ENCODE results near the gene SERPINB11. TPM values are rescaled to one million over a fixed set of nuclear protein-coding genes. Genes with fewer than 3 reads are reported as not detected.

SERPINB11 gene
- total and polyA plus RNA-seq, 4 donors: not detected

- Histone ChIP-seq H3K9me3 (ENCODE audit: control insufficient read depth, low read length) (no peaks in the 10 kb centered on the region), H3K27ac (ENCODE audit: low read depth in 1 of 2, low read length in 2 of 2) (no peak overlapping the region), H3K4me3 (ENCODE audit: low read length in 2 of 2) (no peak overlapping the region), H3K4me1 (ENCODE audit: control insufficient read depth in 1 of 2, insufficient read depth in 2 of 2, low read length in 2 of 2) (no peaks in the 10 kb centered on the region), H3K27me3 (ENCODE audit: control insufficient read depth in 1 of 2, insufficient read depth in 2 of 2, low read length in 1 of 2) (no peaks in the 10 kb centered on the region), H3K36me3 (ENCODE audit: control insufficient read depth in 1 of 2, insufficient read depth in 2 of 2, low read length in 1 of 2) (no peaks in the 10 kb centered on the region)
- ATAC-seq (ENCODE audit: low FRiP score) (no peak), DNase-seq (no peak)
- WGBS, 2 donors: 7 to 11% methylated on average over 2 of the region's 2 CpGs
- intact Hi-C loops (cut with DNase I): no loop called here
Observed at GRCh38 chr18:63683152-63683551, 19.6 kb upstream of the SERPINB11 start.

DNA sequence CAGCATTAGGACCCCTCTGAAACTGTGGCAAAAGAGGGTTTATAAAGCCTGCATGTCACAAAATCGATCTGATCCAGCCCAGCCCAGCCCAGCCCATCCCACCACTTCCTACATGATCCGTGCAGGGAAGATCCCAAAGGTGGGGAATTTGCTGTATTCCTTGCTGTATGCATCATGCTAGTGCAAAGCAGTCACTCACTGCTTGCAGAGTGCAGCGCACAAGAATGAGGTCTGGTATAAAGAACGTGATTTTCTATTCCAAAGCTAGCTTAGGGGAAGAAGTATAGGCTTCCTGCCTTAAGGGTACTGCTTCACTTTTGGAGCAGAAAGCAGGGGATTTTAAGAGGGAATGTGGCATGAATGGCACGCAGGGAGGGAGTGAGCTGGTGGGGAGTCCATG, 18.9 kb upstream of the SERPINB11 start:
- H3K27ac ChIP-seq (ENCODE audit: low read depth in 1 of 2, low read length in 2 of 2): no peak overlapping the region
- no peak for DNase-seq
- WGBS, 2 donors: 60 to 65% methylated on average over 5 of the region's 5 CpGs
- intact Hi-C loops (cut with DNase I): no loop called here
- no peaks in the 10 kb centered on the region for H3K9me3 ChIP-seq (ENCODE audit: control insufficient read depth, low read length)
- H3K4me3 ChIP-seq (ENCODE audit: low read length in 2 of 2): no peak overlapping the region
- H3K4me1 ChIP-seq (ENCODE audit: control insufficient read depth in 1 of 2, insufficient read depth in 2 of 2, low read length in 2 of 2): no peaks in the 10 kb centered on the region
- H3K36me3 ChIP-seq (ENCODE audit: control insufficient read depth in 1 of 2, insufficient read depth in 2 of 2, low read length in 1 of 2): no peaks in the 10 kb centered on the region
- ATAC-seq (ENCODE audit: low FRiP score): no peak
- H3K27me3 ChIP-seq (ENCODE audit: control insufficient read depth in 1 of 2, insufficient read depth in 2 of 2, low read length in 1 of 2): no peaks in the 10 kb centered on the region

DNA sequence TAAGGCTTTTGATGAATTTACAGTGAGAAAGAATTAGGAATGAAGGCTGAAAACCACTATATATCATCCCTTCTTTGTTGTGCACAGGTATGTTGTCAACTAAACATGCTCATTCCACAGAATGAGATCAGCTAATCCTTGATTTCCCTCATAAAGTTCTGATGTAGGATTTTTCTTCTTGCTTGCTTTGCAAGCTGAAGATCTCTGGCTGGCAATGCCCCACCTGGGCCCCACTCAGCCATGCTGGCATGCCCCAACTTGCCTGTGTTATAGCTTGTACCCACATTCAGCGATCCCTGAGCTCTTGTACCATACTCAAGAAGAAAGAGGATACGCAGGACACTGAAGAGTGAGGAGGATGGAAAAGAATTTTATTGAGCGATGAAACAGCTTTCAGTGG, 18.0 kb upstream of the SERPINB11 start:
- Histone ChIP-seq H3K27ac (ENCODE audit: low read depth in 1 of 2, low read length in 2 of 2) (no peak overlapping the region), H3K36me3 (ENCODE audit: control insufficient read depth in 1 of 2, insufficient read depth in 2 of 2, low read length in 1 of 2) (no peaks in the 10 kb centered on the region), H3K27me3 (ENCODE audit: control insufficient read depth in 1 of 2, insufficient read depth in 2 of 2, low read length in 1 of 2) (no peaks in the 10 kb centered on the region), H3K4me3 (ENCODE audit: low read length in 2 of 2) (no peak overlapping the region), H3K4me1 (ENCODE audit: control insufficient read depth in 1 of 2, insufficient read depth in 2 of 2, low read length in 2 of 2) (no peaks in the 10 kb centered on the region), H3K9me3 (ENCODE audit: control insufficient read depth, low read length) (no peaks in the 10 kb centered on the region)
- WGBS, 2 donors: 96 to 97% methylated on average over 3 of the region's 3 CpGs
- intact Hi-C loops (cut with DNase I): no loop called here
- DNase-seq (no peak), ATAC-seq (ENCODE audit: low FRiP score) (no peak)

DNA sequence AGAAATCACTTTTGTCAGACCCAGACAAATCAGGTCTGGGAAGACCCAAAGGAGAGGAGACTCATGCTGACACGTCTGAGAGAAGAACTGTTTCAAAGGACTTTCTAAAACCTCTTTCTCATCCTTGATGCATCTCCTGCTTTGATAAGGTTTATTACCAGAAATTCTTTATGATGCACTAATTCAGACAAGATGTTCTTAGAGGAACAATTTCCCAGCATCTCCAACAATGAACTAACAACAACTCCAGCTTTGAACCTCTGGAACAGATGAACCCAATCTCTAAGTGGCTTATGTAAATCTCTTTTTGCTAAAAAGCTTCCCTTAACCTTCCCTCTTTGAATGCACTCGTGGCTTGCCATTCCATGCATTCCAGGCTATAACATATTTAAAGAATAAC, 15.9 kb upstream of the SERPINB11 start:
- Histone ChIP-seq H3K4me3 (ENCODE audit: low read length in 2 of 2) (no peak overlapping the region), H3K27ac (ENCODE audit: low read depth in 1 of 2, low read length in 2 of 2) (no peak overlapping the region), H3K27me3 (ENCODE audit: control insufficient read depth in 1 of 2, insufficient read depth in 2 of 2, low read length in 1 of 2) (no peaks in the 10 kb centered on the region), H3K9me3 (ENCODE audit: control insufficient read depth, low read length) (no peaks in the 10 kb centered on the region), H3K36me3 (ENCODE audit: control insufficient read depth in 1 of 2, insufficient read depth in 2 of 2, low read length in 1 of 2) (no peaks in the 10 kb centered on the region), H3K4me1 (ENCODE audit: control insufficient read depth in 1 of 2, insufficient read depth in 2 of 2, low read length in 2 of 2) (no peaks in the 10 kb centered on the region)
- no peak for ATAC-seq (ENCODE audit: low FRiP score)
- DNase-seq: no peak
- intact Hi-C loops (cut with DNase I): no loop called here
- 37 to 40% methylated on average over 2 of the region's 2 CpGs for WGBS, 2 donors

- no peak overlapping the region for H3K27ac ChIP-seq (ENCODE audit: low read depth in 1 of 2, low read length in 2 of 2)
- WGBS, 2 donors: 58 to 63% methylated on average over 2 of the region's 2 CpGs
- H3K4me3 ChIP-seq (ENCODE audit: low read length in 2 of 2): no peak overlapping the region
- H3K4me1 ChIP-seq (ENCODE audit: control insufficient read depth in 1 of 2, insufficient read depth in 2 of 2, low read length in 2 of 2): no peaks in the 10 kb centered on the region
- DNase-seq (no peak), ATAC-seq (ENCODE audit: low FRiP score) (no peak)
- no peaks in the 10 kb centered on the region for H3K36me3 ChIP-seq (ENCODE audit: control insufficient read depth in 1 of 2, insufficient read depth in 2 of 2, low read length in 1 of 2)
- H3K9me3 ChIP-seq (ENCODE audit: control insufficient read depth, low read length): no peaks in the 10 kb centered on the region
- no peaks in the 10 kb centered on the region for H3K27me3 ChIP-seq (ENCODE audit: control insufficient read depth in 1 of 2, insufficient read depth in 2 of 2, low read length in 1 of 2)
- intact Hi-C loops (cut with DNase I): no loop called here
Observed at GRCh38 chr18:63689064-63689463, 13.7 kb upstream of the SERPINB11 start.

- DNase-seq: no peak
- WGBS, 2 donors: 56 to 66% methylated on average over 3 of the region's 3 CpGs
- intact Hi-C loops (cut with DNase I): no loop called here
- H3K27ac ChIP-seq (ENCODE audit: low read depth in 1 of 2, low read length in 2 of 2): no peak overlapping the region
- no peaks in the 10 kb centered on the region for H3K27me3 ChIP-seq (ENCODE audit: control insufficient read depth in 1 of 2, insufficient read depth in 2 of 2, low read length in 1 of 2)
- ATAC-seq (ENCODE audit: low FRiP score): no peak
- H3K4me1 ChIP-seq (ENCODE audit: control insufficient read depth in 1 of 2, insufficient read depth in 2 of 2, low read length in 2 of 2): no peaks in the 10 kb centered on the region
- no peak overlapping the region for H3K4me3 ChIP-seq (ENCODE audit: low read length in 2 of 2)
- H3K9me3 ChIP-seq (ENCODE audit: control insufficient read depth, low read length): no peaks in the 10 kb centered on the region
- H3K36me3 ChIP-seq (ENCODE audit: control insufficient read depth in 1 of 2, insufficient read depth in 2 of 2, low read length in 1 of 2): no peaks in the 10 kb centered on the region
Observed at GRCh38 chr18:63697097-63697660, 5.6 kb upstream of the SERPINB11 start.

DNA sequence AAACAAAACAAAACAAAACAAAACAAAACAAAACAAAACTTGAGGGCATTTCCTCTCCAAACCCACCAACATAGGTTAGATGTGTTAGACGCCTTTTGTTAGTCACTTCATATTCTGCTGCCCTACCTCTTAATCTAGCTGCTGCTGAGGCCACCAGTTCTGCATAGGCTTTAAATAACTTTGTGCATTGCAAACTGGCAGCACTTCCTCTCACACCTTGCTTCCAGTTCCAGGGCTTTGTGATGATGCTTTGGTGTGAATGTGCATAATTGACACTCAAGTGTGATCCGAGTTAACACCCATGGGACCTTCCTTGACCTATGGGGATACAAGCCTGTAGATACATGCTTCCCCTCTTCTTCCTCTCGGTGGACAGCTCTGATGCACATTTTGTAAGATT, 2.3 kb upstream of the SERPINB11 start:
- Histone ChIP-seq H3K27ac (ENCODE audit: low read depth in 1 of 2, low read length in 2 of 2) (no peak overlapping the region), H3K9me3 (ENCODE audit: control insufficient read depth, low read length) (no peaks in the 10 kb centered on the region), H3K36me3 (ENCODE audit: control insufficient read depth in 1 of 2, insufficient read depth in 2 of 2, low read length in 1 of 2) (no peaks in the 10 kb centered on the region), H3K4me1 (ENCODE audit: control insufficient read depth in 1 of 2, insufficient read depth in 2 of 2, low read length in 2 of 2) (no peaks in the 10 kb centered on the region), H3K27me3 (ENCODE audit: control insufficient read depth in 1 of 2, insufficient read depth in 2 of 2, low read length in 1 of 2) (no peaks in the 10 kb centered on the region), H3K4me3 (ENCODE audit: low read length in 2 of 2) (no peak overlapping the region)
- intact Hi-C loops (cut with DNase I): no loop called here
- ATAC-seq (ENCODE audit: low FRiP score) (no peak), DNase-seq (no peak)
- 54 to 72% methylated on average over 3 of the region's 3 CpGs for WGBS, 2 donors

DNA sequence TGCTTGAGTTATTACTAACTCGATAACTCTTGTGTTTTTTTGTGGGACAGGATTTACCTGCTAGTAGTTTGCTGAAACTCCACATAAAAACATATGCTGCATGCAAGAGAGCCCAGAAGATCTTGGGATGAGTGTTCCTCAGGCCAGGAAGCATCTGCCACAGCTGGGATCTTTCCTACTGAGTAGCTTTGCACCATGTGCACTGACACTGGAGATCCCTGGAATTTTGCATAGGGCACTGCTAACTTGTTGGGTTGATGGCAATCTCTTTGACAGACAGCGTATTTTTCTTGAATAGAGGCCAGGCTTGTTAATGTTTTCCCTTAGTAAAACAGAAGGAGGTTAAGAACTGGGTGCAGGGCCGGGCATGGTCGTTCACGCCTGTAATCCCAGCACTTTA, 808 bp upstream of the SERPINB11 start:
- DNase-seq: no peak
- 30 to 45% methylated on average over 5 of the region's 5 CpGs for WGBS, 2 donors
- no peak overlapping the region for H3K27ac ChIP-seq (ENCODE audit: low read depth in 1 of 2, low read length in 2 of 2)
- intact Hi-C loops (cut with DNase I): no loop called here
- H3K36me3 ChIP-seq (ENCODE audit: control insufficient read depth in 1 of 2, insufficient read depth in 2 of 2, low read length in 1 of 2): no peaks in the 10 kb centered on the region
- no peaks in the 10 kb centered on the region for H3K27me3 ChIP-seq (ENCODE audit: control insufficient read depth in 1 of 2, insufficient read depth in 2 of 2, low read length in 1 of 2)
- H3K4me3 ChIP-seq (ENCODE audit: low read length in 2 of 2): no peak overlapping the region
- no peaks in the 10 kb centered on the region for H3K4me1 ChIP-seq (ENCODE audit: control insufficient read depth in 1 of 2, insufficient read depth in 2 of 2, low read length in 2 of 2)
- no peaks in the 10 kb centered on the region for H3K9me3 ChIP-seq (ENCODE audit: control insufficient read depth, low read length)
- no peak for ATAC-seq (ENCODE audit: low FRiP score)

DNA sequence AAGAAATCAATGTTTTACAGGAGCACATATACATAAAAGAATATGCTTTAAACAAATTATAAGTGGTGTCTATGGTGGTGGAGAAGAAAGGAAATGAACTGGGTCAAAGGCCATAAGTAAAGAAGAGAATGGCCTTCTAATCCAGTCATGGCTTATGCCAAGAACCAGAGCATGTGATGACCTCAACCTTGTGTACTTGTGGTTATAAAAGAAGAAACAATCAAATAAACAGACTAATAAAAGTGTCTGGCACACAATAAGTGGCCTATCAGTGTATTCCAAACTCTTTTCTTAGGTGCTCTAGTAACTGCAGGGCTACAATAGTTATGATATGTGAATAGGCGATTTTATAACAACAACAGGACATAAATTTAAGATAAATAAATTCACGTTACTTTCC, 2.6 kb downstream of the SERPINB11 start:
- intact Hi-C loops (cut with DNase I): no loop called here
- WGBS, 2 donors: 65% methylated on average over 2 of the region's 2 CpGs
- Histone ChIP-seq H3K36me3 (ENCODE audit: control insufficient read depth in 1 of 2, insufficient read depth in 2 of 2, low read length in 1 of 2) (no peaks in the 10 kb centered on the region), H3K4me1 (ENCODE audit: control insufficient read depth in 1 of 2, insufficient read depth in 2 of 2, low read length in 2 of 2) (no peaks in the 10 kb centered on the region), H3K9me3 (ENCODE audit: control insufficient read depth, low read length) (no peaks in the 10 kb centered on the region), H3K4me3 (ENCODE audit: low read length in 2 of 2) (no peak overlapping the region), H3K27me3 (ENCODE audit: control insufficient read depth in 1 of 2, insufficient read depth in 2 of 2, low read length in 1 of 2) (no peaks in the 10 kb centered on the region), H3K27ac (ENCODE audit: low read depth in 1 of 2, low read length in 2 of 2) (no peak overlapping the region)
- no peak for DNase-seq
- no peak for ATAC-seq (ENCODE audit: low FRiP score)
